GM19468 (cell line): Measurements from ENCODE around the gene PEX11G.

Experiments used
- ATAC-seq: cut with Tn5 transposase; IDR thresholded peaks from one replicate; pipeline ENCODE4 v1.9.1; 2021; ENCODE audit warnings: mild to moderate bottlenecking, moderate library complexity, moderate number of reproducible peaks; ENCODE audit not compliant: unreplicated experiment; ENCODE audit errors: extremely low read depth

PEX11G gene

DNA sequence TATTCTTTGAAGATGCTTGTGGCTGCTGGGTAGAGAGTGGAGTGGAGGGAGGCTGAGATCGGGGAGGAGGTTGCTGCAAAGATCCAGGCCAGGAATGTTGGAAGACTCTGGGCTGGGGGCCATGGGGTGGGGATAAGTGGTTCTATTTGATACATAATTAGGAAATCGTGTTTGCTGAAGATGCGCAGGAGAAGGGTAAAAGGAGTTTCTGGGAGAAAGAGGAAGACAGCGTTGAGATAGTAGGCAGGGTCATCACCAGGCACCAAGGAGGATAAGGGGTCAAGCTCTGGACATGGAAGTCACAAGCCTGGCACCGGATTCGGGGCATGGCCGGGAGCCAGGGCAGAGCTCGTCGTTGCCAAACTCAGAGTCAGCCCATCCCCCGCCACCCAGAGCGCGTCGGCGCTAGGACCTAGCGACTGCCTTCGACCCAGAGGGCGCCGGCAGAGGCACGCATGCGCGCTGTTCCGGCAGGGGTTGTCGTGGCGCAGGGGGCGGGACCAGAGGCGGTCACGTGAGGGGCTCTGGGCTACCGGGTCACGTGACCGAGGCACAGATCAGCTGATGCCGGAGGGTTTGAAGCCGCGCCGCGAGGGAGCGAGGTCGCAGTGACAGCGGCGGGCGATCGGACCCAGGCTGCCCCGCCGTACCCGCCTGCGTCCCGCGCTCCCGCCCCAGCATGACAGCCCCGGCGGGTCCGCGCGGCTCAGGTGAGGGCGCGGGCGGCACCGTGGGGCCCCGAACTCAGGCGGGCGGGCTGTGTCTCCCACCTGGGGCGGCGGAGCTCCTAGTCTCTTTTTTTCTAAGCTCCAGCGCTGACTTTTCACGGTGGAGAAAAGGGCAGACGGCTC lies 33.5 kb upstream of the PEX11G start, which contains the start of gene MCOLN1:
MCOLN1 (plus strand) TSS at position 553 of the 851 bp plus-strand sequence; CDS start at position 680, 127 bp downstream.
- peak; percentile 65 for ATAC-seq

- ATAC-seq, result no peak
Observed at GRCh38 chr19:7521551-7522071, 32.8 kb upstream of the PEX11G start.

- ATAC-seq, result no peak
Observed at GRCh38 chr19:7520131-7521051, 31.6 kb upstream of the PEX11G start.

- no peak for ATAC-seq
Observed at GRCh38 chr19:7519361-7520130, 30.7 kb upstream of the PEX11G start.

GRCh38 chr19:7516878-7517277 lies 28.0 kb upstream of the PEX11G start:
- ATAC-seq, result no peak

DNA sequence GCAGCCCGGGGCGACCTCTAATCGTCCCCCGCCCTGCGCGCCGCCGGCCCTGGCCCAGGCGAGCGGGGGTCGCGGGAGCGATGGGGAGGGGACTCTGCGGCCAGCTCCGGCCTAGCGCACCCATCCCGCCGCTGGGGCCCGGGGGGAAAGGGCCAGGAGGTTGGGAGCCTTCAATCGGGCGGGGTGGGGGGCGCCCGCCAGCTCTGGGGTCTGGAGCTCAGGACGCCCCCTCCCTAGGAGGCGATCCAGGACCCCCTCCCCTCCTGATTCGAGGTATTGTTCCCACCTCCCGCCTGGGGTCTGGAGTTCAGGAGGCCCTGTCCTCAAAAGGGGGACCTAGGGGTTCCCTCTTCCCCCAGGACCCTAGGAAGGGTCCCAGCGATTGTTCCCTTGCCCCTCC lies 27.5 kb upstream of the PEX11G start:
- ATAC-seq, result no peak

DNA sequence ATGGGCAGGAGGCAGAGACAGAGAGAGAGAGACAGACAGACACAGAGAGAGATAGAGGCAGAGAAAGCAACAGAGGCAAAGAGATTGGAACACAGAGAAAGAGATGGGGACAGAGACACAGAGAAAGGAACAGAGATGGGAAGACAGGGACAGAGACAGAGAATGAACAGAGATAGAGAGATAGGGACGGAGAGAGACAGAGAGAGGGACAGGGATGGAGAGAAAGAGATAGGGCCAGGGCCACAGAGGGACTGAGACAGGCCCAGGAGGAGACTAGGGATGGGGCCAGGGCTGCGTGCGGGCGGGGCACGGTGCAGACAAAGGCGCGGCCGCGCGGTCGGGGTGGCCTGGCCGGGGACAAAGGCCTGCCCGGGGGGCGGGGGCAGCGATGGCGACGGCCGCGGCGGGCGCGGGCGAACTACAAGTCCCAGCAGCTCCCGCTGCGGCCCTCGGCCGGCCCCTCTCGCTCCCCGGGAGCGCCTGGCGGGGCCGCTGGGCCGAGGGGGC lies 26.9 kb upstream of the PEX11G start, which contains the start of gene ZNF358:
ZNF358 (plus strand) TSS at position 459 of the 507 bp plus-strand sequence. CDS start 3,140 bp downstream, outside the sequence.
- no peak for ATAC-seq

- no peak for ATAC-seq
Observed at GRCh38 chr19:7515110-7515644, 26.3 kb upstream of the PEX11G start.

GRCh38 chr19:7513809-7514642 lies 25.2 kb upstream of the PEX11G start:
- ATAC-seq, result no peak

GRCh38 chr19:7512400-7512851 lies 23.6 kb upstream of the PEX11G start:
- ATAC-seq, result no peak

DNA sequence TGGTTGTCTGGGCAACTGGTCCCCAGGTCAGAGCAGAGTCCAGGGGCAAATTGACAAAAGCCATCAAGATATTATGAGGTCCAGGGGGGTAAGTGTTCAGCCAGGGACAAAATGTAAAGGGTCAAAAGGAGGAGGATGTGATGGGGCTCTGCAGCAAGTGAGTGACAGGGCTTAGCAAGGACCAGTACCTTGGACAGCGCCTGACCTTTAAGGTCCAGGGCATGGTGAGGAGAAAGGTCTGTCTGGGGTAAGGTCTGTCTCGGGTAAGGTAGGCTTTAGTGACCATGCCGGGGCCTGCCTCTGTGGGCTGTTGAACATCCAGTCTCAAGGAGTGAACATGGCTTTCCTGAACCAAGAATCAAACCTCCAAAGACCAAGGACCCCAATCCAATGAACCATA lies 20.8 kb upstream of the PEX11G start:
- ATAC-seq, result no peak

- ATAC-seq, result no peak
Observed at GRCh38 chr19:7507884-7508283, 19.0 kb upstream of the PEX11G start.

- ATAC-seq, result no peak
Observed at GRCh38 chr19:7506385-7507328, 17.8 kb upstream of the PEX11G start.

DNA sequence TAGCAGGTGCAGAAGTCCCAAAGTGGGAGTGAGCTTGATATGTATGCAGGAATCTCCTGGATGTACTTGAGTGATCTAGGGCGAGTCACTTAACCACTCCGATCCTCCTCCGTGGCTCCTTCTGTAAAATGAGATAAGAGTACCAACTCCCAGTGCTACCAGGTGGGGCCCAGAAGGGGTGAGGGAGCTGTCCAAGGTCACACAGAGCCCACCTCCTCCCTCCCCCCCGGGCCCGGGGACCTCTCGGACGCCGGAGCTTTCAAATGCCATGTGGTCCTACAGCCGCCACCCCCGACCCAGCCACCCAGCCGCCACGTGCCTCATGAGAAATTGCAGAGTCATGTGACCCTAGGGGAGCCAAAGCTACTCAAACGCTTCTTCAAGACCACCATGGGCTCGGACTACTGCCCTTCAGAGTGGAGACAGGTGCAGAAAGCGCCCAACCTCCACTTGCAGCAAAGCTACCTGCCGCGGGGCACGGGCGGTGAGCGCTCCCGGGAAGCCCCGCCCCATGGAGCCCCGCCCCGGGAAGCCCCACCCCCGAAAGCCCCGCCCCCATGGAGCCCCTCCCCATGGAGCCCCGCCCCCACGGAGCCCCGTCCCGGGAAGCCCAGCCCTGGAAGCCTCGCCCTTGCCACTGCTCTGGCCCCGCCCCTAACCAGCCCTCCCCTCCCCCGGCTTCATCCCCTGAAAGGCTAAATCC lies 17.0 kb upstream of the PEX11G start:
- ATAC-seq, result no peak

DNA sequence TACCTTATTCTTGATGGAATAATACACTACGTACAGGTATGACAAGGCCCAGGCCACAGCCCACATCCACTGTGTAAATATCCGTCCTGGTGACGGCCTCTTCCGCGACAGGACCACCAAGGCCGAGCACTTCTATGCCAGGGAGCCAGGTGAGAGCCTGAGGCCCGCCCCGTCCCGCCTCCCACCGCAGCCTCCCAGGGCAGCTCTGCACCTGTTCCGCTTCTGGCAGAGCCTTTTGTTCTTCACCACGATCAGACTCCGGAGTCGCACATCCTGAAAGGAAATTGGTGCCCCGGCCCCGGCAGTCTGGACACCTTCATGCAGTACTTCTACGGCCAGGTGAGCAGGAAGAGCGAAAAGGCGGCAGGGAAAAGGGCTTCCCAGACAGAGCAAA lies 16.4 kb upstream of the PEX11G start:
- no peak for ATAC-seq

DNA sequence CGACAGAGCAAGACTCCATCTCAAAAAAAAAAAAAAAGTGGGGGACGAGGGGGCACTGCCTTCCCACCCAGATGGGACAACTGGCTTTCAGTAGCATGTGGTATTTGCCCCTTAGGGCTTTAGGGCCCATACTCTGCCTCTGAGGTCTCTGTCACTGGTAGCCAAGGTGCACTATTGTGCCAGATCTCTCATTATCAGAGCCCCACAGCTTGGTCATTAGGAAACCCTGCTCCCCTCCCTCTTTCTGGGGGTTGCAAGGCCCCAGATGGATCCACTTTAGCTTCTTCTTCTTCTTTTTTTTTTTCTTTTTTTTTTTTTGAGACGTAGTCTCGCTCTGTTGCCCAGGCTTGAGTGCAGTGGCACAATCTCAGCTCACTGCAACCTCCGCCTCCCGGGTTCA lies 15.8 kb upstream of the PEX11G start:
- no peak for ATAC-seq

DNA sequence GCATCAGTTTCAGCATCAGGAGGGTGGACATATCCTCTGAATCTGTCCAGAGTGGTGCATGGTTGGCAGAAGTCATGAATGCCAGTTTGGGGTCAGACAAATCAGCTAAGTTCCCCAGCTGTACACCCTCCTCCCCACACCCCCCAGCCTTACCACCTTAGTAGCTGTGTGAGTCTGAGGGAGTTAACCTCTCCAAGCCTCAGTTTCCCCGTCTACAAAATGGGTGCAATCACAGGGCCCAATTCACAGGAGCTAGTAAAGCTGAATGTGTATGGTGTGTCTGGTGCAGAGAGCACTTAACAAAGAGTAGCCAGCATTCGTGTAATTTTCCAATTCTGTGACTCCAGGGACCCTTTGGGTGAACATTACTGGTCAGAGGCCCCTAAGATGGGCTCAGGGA lies 13.7 kb upstream of the PEX11G start:
- no peak for ATAC-seq
